Measurements from ENCODE around the gene AKR1C8. TPM values are rescaled to one million over a fixed set of nuclear protein-coding genes. Genes with fewer than 3 reads are reported as not detected.

The AKR1C8 gene
- total and polyA plus RNA-seq, 2 of the 13 experiments (the other 11 are each of a cell fraction or from before 2014, with no cell fraction given), result 0.12 TPM; not detected in 1

GRCh38 chr10:5147981-5148677 lies 36.8 kb downstream of the AKR1C8 start (continued):
- TF ChIP-seq HOMEZ (CRISPR knock-in tag; IDR thresholded peaks at IDR 0.05; ENCODE audit: low read depth), result peak; percentile 85
- no peak; the same call in 1 of the 2 replicates for TF ChIP-seq ZSCAN29 (CRISPR knock-in tag; conservative IDR thresholded peaks at IDR 0.05)
- 0 out of 2 replicates have a peak, but pooled peaks have one; percentile 68 for TF ChIP-seq ZSCAN9 (CRISPR knock-in tag; IDR thresholded peaks at IDR 0.05; ENCODE audit: borderline replicate concordance)
- TF ChIP-seq ZSCAN5A (CRISPR knock-in tag; IDR thresholded peaks at IDR 0.05; ENCODE audit: borderline replicate concordance), result no peak
- no peak for TF ChIP-seq CHD2 (IDR thresholded peaks at IDR 0.05; ENCODE audit: low read depth, low read length)
- peak; percentile 95; the same call in 1 of the 2 replicates for TF ChIP-seq GATA4 (IDR thresholded peaks at IDR 0.05; ENCODE audit: borderline replicate concordance, low read depth)
- no peak for TF ChIP-seq ELF1 (CRISPR knock-in tag; IDR thresholded peaks at IDR 0.05)
- TF ChIP-seq ZC3H13 (CRISPR knock-in tag; IDR thresholded peaks at IDR 0.05), result no peak
- TF ChIP-seq ZSCAN21 (CRISPR knock-in tag; IDR thresholded peaks at IDR 0.05; ENCODE audit: borderline replicate concordance), result no peak
- TF ChIP-seq ZNF773 (CRISPR knock-in tag; IDR thresholded peaks at IDR 0.05; ENCODE audit: borderline replicate concordance), result no peak
- no peak for TF ChIP-seq CENPT (CRISPR knock-in tag; IDR thresholded peaks at IDR 0.05; ENCODE audit: low read depth)
- TF ChIP-seq SNAI1 (CRISPR knock-in tag; IDR thresholded peaks at IDR 0.05; ENCODE audit: borderline replicate concordance), result no peak
- TF ChIP-seq ZNF274 (CRISPR knock-in tag; IDR thresholded peaks at IDR 0.05), result no peak
- no peak for TF ChIP-seq SATB2 (CRISPR knock-in tag; IDR thresholded peaks at IDR 0.05)
- TF ChIP-seq ZNF30 (CRISPR knock-in tag; IDR thresholded peaks at IDR 0.05), result no peak
- TF ChIP-seq ZEB1 (IDR thresholded peaks at IDR 0.05; ENCODE audit: insufficient replicate concordance, low read depth), result peak; percentile 62
- TF ChIP-seq ZKSCAN5 (CRISPR knock-in tag; IDR thresholded peaks at IDR 0.05), result no peak
- no peak for TF ChIP-seq CBFB (CRISPR knock-in tag; IDR thresholded peaks at IDR 0.05)
- no peak for TF ChIP-seq ZSCAN31 (CRISPR knock-in tag; IDR thresholded peaks at IDR 0.05; ENCODE audit: low read depth)
- peak; percentile 90 for TF ChIP-seq SSRP1 (CRISPR knock-in tag; IDR thresholded peaks at IDR 0.05)
- TF ChIP-seq GTF2F1 (IDR thresholded peaks at IDR 0.05; ENCODE audit: low read length), result no peak
- no peak for TF ChIP-seq ESRRA (CRISPR knock-in tag; IDR thresholded peaks at IDR 0.05; ENCODE audit: low read depth)
- TF ChIP-seq CEBPB (IDR thresholded peaks at IDR 0.05; ENCODE audit: borderline replicate concordance, low read depth, low read length), result peak; percentile 8; the same call in 1 of the 2 replicates
- TF ChIP-seq AKAP8 (CRISPR knock-in tag; IDR thresholded peaks at IDR 0.05), result no peak
- TF ChIP-seq ATF1 (CRISPR knock-in tag; IDR thresholded peaks at IDR 0.05), result no peak
- no peak for TF ChIP-seq ZNF337 (CRISPR knock-in tag; IDR thresholded peaks at IDR 0.05; ENCODE audit: borderline replicate concordance, low read depth)
- no peak for TF ChIP-seq RBM22 (optimal IDR thresholded peaks at IDR 0.05; ENCODE audit: low read length)
- no peak for TF ChIP-seq ARNTL (CRISPR knock-in tag; IDR thresholded peaks at IDR 0.05)
- TF ChIP-seq MXI1 (IDR thresholded peaks at IDR 0.05; ENCODE audit: borderline replicate concordance, low read depth, low read length), result no peak
- TF ChIP-seq AGO2 (optimal IDR thresholded peaks at IDR 0.05; ENCODE audit: low read depth, low read length), result no peak

All from HepG2 (cell line).